GM23338 (cell line): ENCODE data around the gene UCHL1.

Experiments
- CREB1 ChIP-seq: fragments of 250-450 bp; sonication (Bioruptor Pico); IDR thresholded peaks from 2 replicates; pipeline ENCODE4 v1.5.0; 2020; ENCODE audit warnings: low read depth, mild to moderate bottlenecking, moderate library complexity
- EZH2 ChIP-seq: fragments of 200-600 bp; sonication (generic); IDR thresholded peaks from one replicate; pipeline ENCODE4 v1.8.0; 2017; ENCODE audit warnings: antibody characterized with exemption, mild to moderate bottlenecking, low read depth; ENCODE audit not compliant: unreplicated experiment
- EZH2phosphoT487 ChIP-seq: fragments of 200-600 bp; sonication (generic); IDR thresholded peaks from one replicate; pipeline ENCODE4 v1.8.1; 2018; ENCODE audit warnings: antibody characterized with exemption; ENCODE audit not compliant: unreplicated experiment
- JUNB ChIP-seq: IDR thresholded peaks from one replicate; pipeline ENCODE4 v1.6.1; 2016; ENCODE audit warnings: antibody characterized with exemption; ENCODE audit not compliant: unreplicated experiment
- POLR2AphosphoS5 ChIP-seq: IDR thresholded peaks from 2 replicates; pipeline ENCODE4 v1.6.1; 2016; ENCODE audit warnings: antibody characterized with exemption, low read depth
- STAT1 ChIP-seq: IDR thresholded peaks from one replicate; pipeline ENCODE4 v1.6.1; 2016; ENCODE audit warnings: antibody characterized with exemption; ENCODE audit not compliant: unreplicated experiment
- ZNF114 ChIP-seq: fragments of 250-450 bp; sonication (Bioruptor Pico); IDR thresholded peaks from 2 replicates; pipeline ENCODE4 v1.5.0; 2020; ENCODE audit warnings: mild to moderate bottlenecking, moderate library complexity
- ZNF331 ChIP-seq: fragments of 250-450 bp; sonication (Bioruptor Pico); IDR thresholded peaks from 2 replicates; pipeline ENCODE4 v1.5.0; 2020; ENCODE audit warnings: low read depth, mild to moderate bottlenecking, moderate library complexity
- TF ChIP-seq, protein P1 (sequence below), 2 experiments: fragments of 200-600 bp in 1 of 2; sonication (generic) in 1 of 2; conservative IDR thresholded peaks; 2 replicates each; pipeline versions ENCODE4 v1.5.1 to v1.6.1; 2016 to 2017; ENCODE audit warnings: antibody characterized with exemption in 2 of 2, low read depth in 2 of 2, mild to moderate bottlenecking in 2 of 2, moderate library complexity in 1 of 2
- TF ChIP-seq, protein P2 (sequence below): IDR thresholded peaks from 2 replicates; pipeline ENCODE4 v1.6.1; 2016; ENCODE audit warnings: antibody characterized with exemption
- TF ChIP-seq, protein P3 (sequence below): IDR thresholded peaks from one replicate; pipeline ENCODE4 v1.6.1; 2018; ENCODE audit warnings: antibody characterized with exemption; ENCODE audit not compliant: unreplicated experiment
- TF ChIP-seq, protein P4 (sequence below): fragments of 250-450 bp; sonication (Bioruptor Pico); IDR thresholded peaks from 2 replicates; pipeline ENCODE4 v1.5.0; 2020; ENCODE audit warnings: mild to moderate bottlenecking, moderate library complexity

DNA sequence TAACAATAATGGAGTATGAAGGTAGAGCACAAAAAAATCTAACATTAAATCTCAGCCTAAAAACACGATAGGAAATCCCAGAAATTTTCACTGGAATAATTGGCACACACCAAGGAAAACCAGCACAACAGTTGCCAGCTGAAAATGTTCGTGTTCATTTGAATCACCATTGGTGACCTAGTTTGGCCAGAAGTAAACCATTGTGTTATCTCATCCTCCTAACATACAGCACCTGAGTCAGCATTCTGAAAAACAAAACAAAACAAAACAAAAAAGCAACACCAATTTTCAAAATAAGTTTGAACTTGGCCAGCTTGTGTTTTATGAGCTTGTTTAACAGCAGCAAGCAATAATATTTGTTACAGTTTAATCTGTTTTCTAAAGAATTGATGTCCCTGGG is 41.1 kb downstream of the UCHL1 start:
- TF ChIP-seq POLR2AphosphoS5 (no peak), EZH2 (no peak), EZH2phosphoT487 (no peak), STAT1 (no peak), ZNF114 (no peak), CREB1 (CRISPR knock-in tag) (no peak), JUNB (no peak), ZNF331 (CRISPR knock-in tag) (no peak)
- TF ChIP-seq, protein P1, sequence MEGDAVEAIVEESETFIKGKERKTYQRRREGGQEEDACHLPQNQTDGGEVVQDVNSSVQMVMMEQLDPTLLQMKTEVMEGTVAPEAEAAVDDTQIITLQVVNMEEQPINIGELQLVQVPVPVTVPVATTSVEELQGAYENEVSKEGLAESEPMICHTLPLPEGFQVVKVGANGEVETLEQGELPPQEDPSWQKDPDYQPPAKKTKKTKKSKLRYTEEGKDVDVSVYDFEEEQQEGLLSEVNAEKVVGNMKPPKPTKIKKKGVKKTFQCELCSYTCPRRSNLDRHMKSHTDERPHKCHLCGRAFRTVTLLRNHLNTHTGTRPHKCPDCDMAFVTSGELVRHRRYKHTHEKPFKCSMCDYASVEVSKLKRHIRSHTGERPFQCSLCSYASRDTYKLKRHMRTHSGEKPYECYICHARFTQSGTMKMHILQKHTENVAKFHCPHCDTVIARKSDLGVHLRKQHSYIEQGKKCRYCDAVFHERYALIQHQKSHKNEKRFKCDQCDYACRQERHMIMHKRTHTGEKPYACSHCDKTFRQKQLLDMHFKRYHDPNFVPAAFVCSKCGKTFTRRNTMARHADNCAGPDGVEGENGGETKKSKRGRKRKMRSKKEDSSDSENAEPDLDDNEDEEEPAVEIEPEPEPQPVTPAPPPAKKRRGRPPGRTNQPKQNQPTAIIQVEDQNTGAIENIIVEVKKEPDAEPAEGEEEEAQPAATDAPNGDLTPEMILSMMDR (conservative IDR thresholded peaks at IDR 0.05; ENCODE audit: low read depth in 2 of 2): no peak
- TF ChIP-seq, protein P2, sequence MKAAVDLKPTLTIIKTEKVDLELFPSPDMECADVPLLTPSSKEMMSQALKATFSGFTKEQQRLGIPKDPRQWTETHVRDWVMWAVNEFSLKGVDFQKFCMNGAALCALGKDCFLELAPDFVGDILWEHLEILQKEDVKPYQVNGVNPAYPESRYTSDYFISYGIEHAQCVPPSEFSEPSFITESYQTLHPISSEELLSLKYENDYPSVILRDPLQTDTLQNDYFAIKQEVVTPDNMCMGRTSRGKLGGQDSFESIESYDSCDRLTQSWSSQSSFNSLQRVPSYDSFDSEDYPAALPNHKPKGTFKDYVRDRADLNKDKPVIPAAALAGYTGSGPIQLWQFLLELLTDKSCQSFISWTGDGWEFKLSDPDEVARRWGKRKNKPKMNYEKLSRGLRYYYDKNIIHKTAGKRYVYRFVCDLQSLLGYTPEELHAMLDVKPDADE: no peak
- TF ChIP-seq, protein P3, sequence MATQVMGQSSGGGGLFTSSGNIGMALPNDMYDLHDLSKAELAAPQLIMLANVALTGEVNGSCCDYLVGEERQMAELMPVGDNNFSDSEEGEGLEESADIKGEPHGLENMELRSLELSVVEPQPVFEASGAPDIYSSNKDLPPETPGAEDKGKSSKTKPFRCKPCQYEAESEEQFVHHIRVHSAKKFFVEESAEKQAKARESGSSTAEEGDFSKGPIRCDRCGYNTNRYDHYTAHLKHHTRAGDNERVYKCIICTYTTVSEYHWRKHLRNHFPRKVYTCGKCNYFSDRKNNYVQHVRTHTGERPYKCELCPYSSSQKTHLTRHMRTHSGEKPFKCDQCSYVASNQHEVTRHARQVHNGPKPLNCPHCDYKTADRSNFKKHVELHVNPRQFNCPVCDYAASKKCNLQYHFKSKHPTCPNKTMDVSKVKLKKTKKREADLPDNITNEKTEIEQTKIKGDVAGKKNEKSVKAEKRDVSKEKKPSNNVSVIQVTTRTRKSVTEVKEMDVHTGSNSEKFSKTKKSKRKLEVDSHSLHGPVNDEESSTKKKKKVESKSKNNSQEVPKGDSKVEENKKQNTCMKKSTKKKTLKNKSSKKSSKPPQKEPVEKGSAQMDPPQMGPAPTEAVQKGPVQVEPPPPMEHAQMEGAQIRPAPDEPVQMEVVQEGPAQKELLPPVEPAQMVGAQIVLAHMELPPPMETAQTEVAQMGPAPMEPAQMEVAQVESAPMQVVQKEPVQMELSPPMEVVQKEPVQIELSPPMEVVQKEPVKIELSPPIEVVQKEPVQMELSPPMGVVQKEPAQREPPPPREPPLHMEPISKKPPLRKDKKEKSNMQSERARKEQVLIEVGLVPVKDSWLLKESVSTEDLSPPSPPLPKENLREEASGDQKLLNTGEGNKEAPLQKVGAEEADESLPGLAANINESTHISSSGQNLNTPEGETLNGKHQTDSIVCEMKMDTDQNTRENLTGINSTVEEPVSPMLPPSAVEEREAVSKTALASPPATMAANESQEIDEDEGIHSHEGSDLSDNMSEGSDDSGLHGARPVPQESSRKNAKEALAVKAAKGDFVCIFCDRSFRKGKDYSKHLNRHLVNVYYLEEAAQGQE: no peak
- TF ChIP-seq, protein P4, sequence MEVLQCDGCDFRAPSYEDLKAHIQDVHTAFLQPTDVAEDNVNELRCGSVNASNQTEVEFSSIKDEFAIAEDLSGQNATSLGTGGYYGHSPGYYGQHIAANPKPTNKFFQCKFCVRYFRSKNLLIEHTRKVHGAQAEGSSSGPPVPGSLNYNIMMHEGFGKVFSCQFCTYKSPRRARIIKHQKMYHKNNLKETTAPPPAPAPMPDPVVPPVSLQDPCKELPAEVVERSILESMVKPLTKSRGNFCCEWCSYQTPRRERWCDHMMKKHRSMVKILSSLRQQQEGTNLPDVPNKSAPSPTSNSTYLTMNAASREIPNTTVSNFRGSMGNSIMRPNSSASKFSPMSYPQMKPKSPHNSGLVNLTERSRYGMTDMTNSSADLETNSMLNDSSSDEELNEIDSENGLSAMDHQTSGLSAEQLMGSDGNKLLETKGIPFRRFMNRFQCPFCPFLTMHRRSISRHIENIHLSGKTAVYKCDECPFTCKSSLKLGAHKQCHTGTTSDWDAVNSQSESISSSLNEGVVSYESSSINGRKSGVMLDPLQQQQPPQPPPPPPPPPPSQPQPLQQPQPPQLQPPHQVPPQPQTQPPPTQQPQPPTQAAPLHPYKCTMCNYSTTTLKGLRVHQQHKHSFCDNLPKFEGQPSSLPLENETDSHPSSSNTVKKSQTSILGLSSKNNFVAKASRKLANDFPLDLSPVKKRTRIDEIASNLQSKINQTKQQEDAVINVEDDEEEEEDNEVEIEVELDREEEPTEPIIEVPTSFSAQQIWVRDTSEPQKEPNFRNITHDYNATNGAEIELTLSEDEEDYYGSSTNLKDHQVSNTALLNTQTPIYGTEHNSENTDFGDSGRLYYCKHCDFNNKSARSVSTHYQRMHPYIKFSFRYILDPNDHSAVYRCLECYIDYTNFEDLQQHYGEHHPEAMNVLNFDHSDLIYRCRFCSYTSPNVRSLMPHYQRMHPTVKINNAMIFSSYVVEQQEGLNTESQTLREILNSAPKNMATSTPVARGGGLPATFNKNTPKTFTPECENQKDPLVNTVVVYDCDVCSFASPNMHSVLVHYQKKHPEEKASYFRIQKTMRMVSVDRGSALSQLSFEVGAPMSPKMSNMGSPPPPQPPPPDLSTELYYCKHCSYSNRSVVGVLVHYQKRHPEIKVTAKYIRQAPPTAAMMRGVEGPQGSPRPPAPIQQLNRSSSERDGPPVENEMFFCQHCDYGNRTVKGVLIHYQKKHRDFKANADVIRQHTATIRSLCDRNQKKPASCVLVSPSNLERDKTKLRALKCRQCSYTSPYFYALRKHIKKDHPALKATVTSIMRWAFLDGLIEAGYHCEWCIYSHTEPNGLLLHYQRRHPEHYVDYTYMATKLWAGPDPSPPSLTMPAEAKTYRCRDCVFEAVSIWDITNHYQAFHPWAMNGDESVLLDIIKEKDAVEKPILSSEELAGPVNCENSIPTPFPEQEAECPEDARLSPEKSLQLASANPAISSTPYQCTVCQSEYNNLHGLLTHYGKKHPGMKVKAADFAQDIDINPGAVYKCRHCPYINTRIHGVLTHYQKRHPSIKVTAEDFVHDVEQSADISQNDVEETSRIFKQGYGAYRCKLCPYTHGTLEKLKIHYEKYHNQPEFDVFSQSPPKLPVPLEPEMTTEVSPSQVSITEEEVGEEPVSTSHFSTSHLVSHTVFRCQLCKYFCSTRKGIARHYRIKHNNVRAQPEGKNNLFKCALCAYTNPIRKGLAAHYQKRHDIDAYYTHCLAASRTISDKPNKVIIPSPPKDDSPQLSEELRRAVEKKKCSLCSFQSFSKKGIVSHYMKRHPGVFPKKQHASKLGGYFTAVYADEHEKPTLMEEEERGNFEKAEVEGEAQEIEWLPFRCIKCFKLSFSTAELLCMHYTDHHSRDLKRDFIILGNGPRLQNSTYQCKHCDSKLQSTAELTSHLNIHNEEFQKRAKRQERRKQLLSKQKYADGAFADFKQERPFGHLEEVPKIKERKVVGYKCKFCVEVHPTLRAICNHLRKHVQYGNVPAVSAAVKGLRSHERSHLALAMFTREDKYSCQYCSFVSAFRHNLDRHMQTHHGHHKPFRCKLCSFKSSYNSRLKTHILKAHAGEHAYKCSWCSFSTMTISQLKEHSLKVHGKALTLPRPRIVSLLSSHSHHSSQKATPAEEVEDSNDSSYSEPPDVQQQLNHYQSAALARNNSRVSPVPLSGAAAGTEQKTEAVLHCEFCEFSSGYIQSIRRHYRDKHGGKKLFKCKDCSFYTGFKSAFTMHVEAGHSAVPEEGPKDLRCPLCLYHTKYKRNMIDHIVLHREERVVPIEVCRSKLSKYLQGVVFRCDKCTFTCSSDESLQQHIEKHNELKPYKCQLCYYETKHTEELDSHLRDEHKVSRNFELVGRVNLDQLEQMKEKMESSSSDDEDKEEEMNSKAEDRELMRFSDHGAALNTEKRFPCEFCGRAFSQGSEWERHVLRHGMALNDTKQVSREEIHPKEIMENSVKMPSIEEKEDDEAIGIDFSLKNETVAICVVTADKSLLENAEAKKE: no peak
